GM19397 (cell line): Measurements from ENCODE around the gene STPG2.

Experiments
- ATAC-seq: cut with Tn5 transposase; IDR thresholded peaks from one replicate; pipeline ENCODE4 v1.9.1; 2021; ENCODE audit warnings: mild to moderate bottlenecking, moderate library complexity; ENCODE audit not compliant: unreplicated experiment

The STPG2 gene

DNA sequence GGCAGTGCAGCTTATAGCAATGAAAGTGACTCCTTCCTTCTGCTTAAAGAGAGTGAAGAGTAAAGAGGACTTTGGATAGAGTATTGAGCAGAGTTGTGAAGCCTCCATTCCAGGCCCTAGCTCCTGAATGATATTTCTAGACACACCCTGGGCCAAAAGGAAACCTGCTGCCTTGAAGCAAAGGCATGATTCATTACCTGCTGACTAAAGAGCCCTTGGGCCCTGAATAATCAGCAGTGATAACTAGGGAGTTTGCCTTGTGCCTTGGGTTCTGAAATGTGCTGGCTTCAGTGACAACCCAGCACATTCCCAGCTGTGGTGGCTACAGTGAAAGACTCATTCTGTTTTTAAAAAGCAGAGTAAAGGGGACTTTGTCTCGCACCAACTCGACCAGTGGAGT, 49.2 kb downstream of the STPG2 start:
- ATAC-seq, result no peak

- ATAC-seq, result no peak
These were observed 49.6 kb downstream of the STPG2 start for GRCh38 chr4:98093662-98094061.

- no peak for ATAC-seq
These were observed 50.3 kb downstream of the STPG2 start for GRCh38 chr4:98092833-98093439.

GRCh38 chr4:98081936-98082335, 61.3 kb downstream of the STPG2 start:
- no peak for ATAC-seq

DNA sequence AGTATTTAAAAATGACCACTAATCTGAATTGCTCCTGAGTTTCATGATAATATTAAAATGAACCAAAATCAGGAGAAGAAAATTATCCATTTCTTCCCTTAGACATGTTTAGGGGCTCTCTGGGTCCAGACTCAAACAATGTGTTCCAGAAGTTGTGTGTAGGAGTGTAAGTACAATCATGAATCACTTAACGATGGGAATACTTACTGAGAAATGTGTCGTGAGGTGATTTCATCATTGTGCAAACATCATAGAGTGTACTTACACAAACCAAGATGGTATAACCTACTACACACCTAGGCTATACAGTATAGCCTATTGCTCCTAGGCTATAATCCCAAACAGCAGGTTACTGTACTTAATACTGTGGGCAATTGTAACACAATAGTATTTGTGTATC, 74.8 kb downstream of the STPG2 start:
- ATAC-seq, result no peak

DNA sequence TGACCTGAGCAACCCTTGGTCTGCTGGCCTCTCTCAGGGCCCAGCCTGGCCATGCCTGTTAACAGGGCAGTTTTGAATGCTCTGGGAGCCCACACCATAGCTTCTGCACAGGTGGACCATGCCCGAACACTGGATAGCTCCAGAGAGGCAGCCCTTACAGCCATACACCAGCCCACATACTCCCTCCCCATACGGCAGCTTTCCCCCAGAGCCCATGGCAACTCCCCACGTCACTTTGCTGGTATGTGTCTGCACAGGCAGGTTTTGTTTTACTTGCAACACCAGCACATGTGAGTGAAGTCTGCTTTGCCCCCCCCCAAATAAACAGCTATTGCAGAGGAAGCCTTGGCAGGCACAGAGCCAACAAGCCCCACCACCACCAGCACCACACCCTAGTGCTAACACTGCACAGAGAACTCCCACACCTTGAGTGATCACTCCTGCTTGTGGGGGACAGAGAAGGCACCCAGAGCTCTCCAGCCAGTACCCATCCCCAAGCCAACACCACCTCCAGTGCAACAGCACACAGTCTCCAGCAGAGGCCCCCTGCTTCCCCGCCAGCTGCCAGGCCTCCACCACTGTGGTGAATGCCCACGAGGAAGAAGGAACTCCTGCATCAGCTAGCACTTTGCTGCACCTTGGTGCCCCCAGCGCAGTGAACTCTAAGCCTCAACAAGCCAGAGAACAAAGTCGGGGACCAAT, 87.3 kb downstream of the STPG2 start:
- ATAC-seq, result no peak

DNA sequence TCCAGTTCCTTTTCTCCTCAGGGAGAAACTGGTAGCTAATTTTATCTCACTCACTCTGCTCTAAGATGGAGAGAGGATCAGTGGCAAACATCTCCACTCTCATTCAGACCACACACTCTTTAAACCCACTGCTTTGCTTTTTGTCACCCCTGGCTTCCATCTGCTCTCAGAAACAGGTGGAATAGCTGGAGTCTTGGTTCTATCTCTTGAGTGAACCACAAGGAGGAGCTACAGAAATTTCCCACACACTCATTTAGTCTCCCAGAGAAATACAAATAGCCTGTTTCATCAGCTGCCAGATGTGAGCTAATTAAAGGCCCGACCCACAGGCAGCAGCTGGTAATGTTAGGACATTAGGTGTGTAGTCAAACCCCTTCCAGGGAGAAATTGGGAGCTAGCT, 96.6 kb downstream of the STPG2 start:
- no peak for ATAC-seq

GRCh38 chr4:98030059-98030458, 113.2 kb downstream of the STPG2 start:
- ATAC-seq, result no peak

DNA sequence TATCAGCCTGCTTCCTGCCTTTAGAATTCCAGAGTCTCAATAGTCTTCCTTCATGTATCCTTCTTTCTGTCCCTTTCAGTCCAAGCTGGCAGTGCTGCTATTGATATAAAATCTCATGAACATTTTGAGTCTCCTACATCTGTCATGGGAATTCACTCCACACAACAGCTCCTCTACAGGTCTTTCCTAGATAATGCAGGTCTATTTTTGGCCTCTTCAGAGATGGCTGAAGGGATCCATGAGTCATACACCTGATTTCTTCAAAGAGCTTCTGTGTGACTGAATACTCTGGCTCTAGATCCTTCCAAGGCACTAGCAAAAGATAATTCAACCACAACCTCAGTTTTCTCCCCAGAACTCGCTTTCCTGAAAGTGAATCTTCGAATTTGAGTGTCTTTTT, 115.4 kb downstream of the STPG2 start:
- no peak for ATAC-seq

DNA sequence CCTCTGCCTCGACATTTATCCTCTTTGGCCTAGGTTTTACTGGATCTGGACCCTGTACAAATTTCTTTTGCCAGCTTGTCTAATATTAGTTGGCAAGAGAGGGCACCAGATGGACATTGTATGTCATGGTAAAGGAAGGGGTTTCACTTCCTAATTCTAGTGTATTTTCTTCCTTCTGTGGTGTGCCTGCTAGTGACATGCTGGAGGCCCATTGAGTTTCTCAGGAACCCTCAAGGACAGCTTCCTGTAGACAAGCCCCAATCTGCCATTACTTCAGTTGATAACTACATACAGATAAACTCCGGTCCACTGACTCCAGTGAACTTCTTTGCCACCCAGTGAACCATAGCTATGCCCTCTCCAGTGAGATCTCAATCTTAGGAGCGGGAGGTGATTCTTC, 116.9 kb downstream of the STPG2 start:
- ATAC-seq, result no peak

GRCh38 chr4:98006814-98007412, 136.4 kb downstream of the STPG2 start:
- ATAC-seq, result no peak

DNA sequence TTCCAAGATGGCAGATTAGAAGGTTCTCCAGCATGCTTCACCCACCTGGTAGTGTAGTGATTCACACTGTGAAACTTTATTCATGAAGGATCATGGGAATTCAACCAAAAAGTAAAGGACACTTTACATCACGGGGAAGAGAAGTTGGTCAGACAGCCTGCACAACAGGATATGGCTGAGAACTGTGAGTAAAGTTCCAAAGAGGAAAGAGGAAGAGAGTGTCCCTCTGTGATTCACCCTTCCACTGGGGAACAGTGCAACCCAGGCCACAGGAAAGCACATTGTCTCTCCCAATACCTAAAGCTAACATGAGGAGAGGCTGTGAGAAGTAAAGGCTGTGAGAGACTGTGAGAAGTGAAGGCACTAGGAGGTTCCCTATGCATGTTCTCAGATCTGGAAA, 137.2 kb downstream of the STPG2 start:
- no peak for ATAC-seq

DNA sequence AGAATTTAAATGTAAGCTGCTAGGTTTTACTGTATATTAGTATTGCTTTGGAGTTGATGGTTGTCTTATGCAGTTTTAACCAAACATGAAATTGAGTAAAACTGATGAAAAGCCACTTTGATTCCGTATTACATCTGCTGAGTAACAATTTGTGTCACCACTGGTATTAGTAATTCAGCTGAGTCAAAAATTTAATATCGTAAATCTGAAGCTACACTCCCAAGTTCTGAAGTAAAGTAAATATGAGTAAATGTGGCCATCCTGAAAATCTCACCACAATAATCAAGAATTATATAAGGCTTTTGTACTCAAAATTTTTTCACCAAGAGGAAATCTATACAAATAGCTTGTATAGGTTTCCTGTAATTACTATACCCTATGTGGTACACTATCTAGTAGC, 142.3 kb downstream of the STPG2 start:
- no peak for ATAC-seq

DNA sequence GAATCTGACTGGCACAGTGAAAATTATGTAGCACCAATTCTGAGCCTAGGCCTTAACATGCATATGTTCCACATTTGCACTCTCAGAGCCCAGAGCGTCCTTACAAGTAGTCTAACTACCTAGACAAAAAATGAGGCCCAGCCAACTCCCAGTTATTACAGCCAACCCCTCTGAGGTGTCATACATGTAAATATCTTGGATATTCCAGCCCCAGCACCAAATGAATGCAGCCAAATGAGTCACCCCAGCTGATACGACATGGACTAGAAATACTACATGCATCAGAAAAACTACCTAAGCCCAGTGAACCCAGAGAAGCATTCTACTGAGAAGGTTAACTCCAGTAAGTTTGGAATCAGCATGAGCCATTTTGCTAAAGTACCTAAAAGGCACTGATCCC, 145.1 kb downstream of the STPG2 start:
- ATAC-seq, result no peak

- ATAC-seq, result no peak
These were observed 148.4 kb downstream of the STPG2 start for GRCh38 chr4:97994765-97995465.

DNA sequence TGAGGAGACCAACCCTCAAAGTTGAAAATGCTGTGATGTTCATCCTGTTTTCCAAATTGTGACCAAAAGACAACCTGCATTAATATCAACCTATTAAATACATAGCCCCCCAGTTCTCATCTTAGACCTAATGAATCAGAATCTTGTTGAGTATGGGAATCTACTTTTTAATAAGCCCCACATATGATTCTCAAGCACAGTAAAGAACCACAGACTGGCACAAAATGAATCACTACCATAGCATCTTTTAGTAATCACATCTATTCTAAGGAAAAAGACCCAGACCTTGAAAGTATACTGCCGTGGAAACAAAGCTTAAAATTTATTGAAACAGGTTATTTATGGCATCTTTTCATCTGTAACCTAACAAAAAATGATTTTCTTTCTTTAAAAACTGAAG, 152.9 kb downstream of the STPG2 start:
- no peak for ATAC-seq

- ATAC-seq, result no peak
These were observed 156.1 kb downstream of the STPG2 start for GRCh38 chr4:97987019-97987648.

DNA sequence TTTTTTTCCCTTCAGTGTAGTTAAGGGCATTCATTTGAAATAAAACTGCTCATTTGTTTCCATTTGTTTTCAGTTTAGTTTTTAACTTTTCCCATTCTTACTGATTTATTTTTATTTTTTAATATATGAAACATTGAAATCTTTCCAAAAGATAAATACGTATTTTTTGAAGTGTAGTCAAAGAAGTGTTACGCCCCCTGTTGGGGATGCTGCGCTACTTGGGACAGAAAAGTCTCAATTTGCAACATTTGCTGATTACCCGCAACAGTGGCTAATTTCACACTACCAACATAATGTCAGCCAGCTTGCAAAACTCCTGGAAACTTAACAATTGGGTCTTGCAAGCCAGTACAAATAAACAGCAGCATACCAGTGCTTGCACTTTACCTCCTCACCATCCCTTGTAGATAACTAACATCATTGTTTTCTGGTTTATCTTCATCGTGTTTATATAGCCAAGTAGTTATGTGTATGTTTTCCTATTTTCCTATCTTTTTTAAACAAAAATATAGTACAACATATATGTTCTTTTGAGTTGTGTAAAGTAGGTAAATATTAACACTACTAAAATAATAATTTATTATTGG, 158.6 kb downstream of the STPG2 start:
- ATAC-seq, result no peak

GRCh38 chr4:97978791-97979488, 164.3 kb downstream of the STPG2 start:
- ATAC-seq, result no peak

- no peak for ATAC-seq
These were observed 189.9 kb downstream of the STPG2 start for GRCh38 chr4:97953171-97953941.
